Cardiac fibroblast (primary cell): ENCODE results near the gene ROR2.
A peak's percentile ranks its signal among the peaks of the same experiment; 100 is the strongest.

Experiments used
- DNase-seq, 2 donors: peaks; one replicate each; pipeline versions ENCODE4 v3.0.0 to v3.0.0-alpha.2; 2010; ENCODE audit warnings: low read depth in 2 of 2
- H3K4me3 ChIP-seq, 2 donors: replicated peaks in 1 of 2; 1 replicate in 1 of 2; 2 replicates in 1 of 2; pipeline ENCODE4 v1.5.1; 2011; ENCODE audit warnings: low read depth in 2 of 2, low read length in 2 of 2, mild to moderate bottlenecking in 2 of 2, moderate library complexity in 1 of 2
- TF ChIP-seq, protein P1 (sequence below): IDR thresholded peaks from one replicate; pipeline ENCODE4 v1.5.1; 2011; ENCODE audit warnings: low read depth, mild to moderate bottlenecking, low read length, inconsistent platforms

ROR2 gene

DNA sequence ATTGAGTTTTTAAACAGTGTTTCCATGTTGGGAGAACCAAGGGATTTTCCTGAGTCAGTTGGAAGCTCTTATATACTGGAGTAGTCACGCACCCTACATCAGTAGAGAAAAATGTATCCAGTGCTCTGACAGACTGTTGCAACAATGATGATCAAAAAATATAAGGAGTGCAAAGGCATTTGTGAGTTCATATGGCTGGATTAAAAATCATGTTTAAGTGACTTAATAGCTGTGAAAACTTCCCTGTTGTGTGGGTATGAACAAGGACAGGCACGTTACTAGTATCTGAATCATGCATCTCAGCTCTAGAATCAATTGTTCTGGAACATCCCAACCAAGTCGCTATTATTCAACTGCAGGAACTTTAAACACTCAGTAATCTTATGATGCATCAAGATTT is 229.7 kb downstream of the ROR2 start:
- no peak overlapping the region for H3K4me3 ChIP-seq

GRCh38 chr9:91718071-91718470 is 232.0 kb downstream of the ROR2 start:
- H3K4me3 ChIP-seq: no peak overlapping the region
- TF ChIP-seq, protein P1, sequence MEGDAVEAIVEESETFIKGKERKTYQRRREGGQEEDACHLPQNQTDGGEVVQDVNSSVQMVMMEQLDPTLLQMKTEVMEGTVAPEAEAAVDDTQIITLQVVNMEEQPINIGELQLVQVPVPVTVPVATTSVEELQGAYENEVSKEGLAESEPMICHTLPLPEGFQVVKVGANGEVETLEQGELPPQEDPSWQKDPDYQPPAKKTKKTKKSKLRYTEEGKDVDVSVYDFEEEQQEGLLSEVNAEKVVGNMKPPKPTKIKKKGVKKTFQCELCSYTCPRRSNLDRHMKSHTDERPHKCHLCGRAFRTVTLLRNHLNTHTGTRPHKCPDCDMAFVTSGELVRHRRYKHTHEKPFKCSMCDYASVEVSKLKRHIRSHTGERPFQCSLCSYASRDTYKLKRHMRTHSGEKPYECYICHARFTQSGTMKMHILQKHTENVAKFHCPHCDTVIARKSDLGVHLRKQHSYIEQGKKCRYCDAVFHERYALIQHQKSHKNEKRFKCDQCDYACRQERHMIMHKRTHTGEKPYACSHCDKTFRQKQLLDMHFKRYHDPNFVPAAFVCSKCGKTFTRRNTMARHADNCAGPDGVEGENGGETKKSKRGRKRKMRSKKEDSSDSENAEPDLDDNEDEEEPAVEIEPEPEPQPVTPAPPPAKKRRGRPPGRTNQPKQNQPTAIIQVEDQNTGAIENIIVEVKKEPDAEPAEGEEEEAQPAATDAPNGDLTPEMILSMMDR: no peak
- no peak for DNase-seq

More for the DNA sequence above, 229.7 kb downstream of the ROR2 start:
- TF ChIP-seq, protein P1: no peak
- peak in 1 of 2 donors; percentile 5 for DNase-seq

DNA sequence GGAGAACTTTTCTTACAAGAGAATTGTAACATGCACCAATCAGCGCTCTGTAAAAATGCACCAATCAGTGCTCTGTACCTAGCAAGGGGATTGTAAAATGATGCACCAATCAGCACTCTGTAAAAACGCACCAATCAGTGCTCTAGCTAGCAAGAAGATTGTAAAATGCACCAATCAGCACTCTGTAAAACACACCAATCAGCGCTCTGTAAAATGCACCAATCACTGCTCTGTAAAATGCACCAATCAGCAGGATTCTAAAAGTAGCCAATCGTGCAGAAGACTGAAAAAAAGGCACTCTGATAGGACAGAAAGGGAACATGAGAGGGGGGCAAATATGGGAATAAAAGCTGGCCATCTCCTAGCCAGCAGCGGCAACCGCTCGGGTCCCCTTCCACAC is 233.2 kb downstream of the ROR2 start:
- no peak overlapping the region for H3K4me3 ChIP-seq
- no peak for DNase-seq
- TF ChIP-seq, protein P1: no peak

DNA sequence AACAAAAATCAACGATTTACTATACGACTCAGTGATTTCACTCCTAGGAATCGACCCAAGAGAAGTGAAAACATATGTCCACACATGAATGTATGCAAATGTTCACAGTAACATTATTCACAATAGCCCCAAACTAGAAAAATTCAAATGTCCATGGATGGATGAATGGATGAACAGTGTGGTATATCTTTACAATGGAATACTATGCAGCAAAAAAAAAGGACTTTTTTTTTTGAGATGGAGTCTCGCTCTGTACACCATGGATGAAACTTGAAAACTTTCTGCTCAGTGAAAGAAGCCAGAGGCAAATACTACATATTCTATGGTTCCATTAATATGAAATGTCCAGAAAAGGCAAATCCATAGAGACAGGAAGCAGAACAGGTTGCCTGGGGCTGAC is 233.8 kb downstream of the ROR2 start:
- H3K4me3 ChIP-seq: no peak overlapping the region
- no peak for DNase-seq
- TF ChIP-seq, protein P1: no peak

DNA sequence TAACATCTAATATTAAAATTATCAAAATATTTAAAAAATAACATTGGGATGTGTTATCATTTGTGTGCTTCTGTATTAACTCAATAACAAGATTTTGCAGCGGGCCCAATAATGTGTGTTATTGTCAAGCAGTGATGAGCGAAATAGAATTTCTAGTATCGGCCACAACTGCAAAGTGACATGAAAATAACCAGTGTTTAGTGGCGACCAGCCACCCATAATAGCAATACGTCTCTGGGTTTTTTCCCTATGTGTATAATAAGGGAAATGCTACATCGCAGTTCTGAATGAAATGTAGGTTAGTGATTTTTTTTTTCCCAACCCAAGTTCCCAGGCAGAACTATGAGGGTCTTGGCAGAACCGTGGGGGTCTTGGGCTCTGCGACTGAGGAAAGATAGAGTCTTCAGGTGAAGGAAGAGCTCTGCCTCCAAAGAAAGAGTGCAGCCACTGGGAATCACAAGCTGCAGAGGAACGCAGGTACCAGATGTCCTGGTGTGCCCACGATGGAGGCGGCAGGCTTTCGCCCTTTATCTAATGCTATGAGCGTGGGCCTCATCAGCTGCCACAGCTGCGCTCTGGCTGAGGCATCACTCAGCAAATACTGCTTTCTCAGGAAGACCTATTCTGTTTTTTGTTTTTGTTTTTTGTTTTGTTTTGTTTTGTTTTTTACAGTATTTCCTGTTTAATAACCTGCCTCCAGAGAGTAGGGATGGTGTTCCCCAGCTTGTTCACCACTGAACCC is 235.0 kb downstream of the ROR2 start:
- no peak for DNase-seq
- no peak overlapping the region for H3K4me3 ChIP-seq
- TF ChIP-seq, protein P1: no peak

DNA sequence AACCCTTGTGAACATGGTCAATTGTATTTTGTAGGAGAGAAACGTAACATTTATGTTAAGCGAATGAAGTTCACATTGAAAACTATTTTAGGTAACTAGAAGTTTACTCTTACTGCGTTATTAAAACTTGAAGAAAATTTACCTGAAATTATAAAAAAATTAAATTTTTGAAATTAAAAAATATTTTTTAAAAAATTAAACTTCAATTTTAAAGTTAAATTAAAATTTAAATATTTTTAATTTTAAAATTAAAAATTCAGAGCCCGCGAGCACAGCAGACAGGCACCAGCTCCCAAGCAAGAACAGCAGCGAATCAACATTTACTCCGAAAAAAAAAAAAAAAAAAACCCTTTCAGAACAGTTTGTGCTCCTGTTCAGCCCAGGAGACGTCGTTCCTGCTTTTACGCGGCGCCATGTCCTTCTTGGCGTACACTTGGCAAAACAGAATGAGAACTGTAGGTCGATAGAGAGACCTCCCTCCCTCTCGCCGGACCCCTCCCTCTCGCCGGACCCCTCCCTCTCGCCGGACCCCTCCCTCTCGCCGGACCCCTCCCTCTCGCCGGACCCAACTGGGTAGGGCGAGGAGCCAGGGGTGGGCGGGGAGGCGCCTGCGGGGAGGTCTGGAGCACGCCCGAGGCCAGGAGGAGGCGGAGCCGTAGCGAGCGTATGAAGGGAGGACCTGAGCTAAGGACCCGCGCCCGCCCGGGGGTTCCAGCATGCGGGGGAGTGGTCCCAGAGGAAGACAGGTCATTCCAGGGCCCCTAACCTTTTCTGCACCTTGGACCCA is 235.8 kb downstream of the ROR2 start:
- peak; percentile 45 to 78 for DNase-seq
- peak overlapping the region; percentile 29 to 43 for H3K4me3 ChIP-seq
- TF ChIP-seq, protein P1: no peak
